MM.1S (cell line): ENCODE results near the gene PCGF3.
"Not testable (repeated sequence)": the region's sequence is repeated elsewhere in the genome, so short reads cannot be mapped to it uniquely, and the experiment has no call there.

ENCODE experiments used
- DNase-seq: peaks from one replicate; pipeline ENCODE4 v3.0.0-alpha.2; 2015
- H2AFZ ChIP-seq: fragments of 300-600 bp; sonication (generic); 2 replicates; pipeline ENCODE4 v1.6.0; 2016; ENCODE audit warnings: antibody characterized with exemption, low read length
- H3F3A ChIP-seq: fragments of 300-600 bp; sonication (generic); 2 replicates; pipeline ENCODE4 v1.6.1; 2016; ENCODE audit warnings: mild to moderate bottlenecking, antibody characterized with exemption, low read length, moderate library complexity, mixed read lengths; ENCODE audit not compliant: insufficient read depth
- H3K27ac ChIP-seq: fragments of 300-600 bp; sonication (generic); 2 replicates; pipeline ENCODE4 v1.5.1; 2016; ENCODE audit warnings: mild to moderate bottlenecking, low read length
- H3K27me3 ChIP-seq: fragments of 300-600 bp; sonication (generic); replicated peaks from 2 replicates; pipeline ENCODE4 v1.6.0; 2016; ENCODE audit warnings: low read length; ENCODE audit not compliant: insufficient read depth
- H3K36me3 ChIP-seq: fragments of 300-600 bp; sonication (generic); replicated peaks from 2 replicates; pipeline ENCODE4 v1.6.1; 2016; ENCODE audit warnings: mild to moderate bottlenecking, low read length, mixed read lengths; ENCODE audit not compliant: insufficient read depth
- H3K4me1 ChIP-seq: fragments of 300-600 bp; sonication (generic); 2 replicates; pipeline ENCODE4 v1.6.1; 2016; ENCODE audit warnings: low read length, mixed read lengths
- H3K4me2 ChIP-seq: fragments of 300-600 bp; sonication (generic); 2 replicates; pipeline ENCODE4 v1.6.0; 2016; ENCODE audit warnings: low read depth, low read length
- H3K4me3 ChIP-seq: fragments of 300-600 bp; sonication (generic); 2 replicates; pipeline ENCODE4 v1.5.1; 2016; ENCODE audit warnings: low read length, mixed read lengths
- H3K79me2 ChIP-seq: fragments of 300-600 bp; sonication (generic); 2 replicates; pipeline ENCODE4 v1.6.1; 2016; ENCODE audit warnings: mixed run types, low read length, mixed read lengths
- H3K9ac ChIP-seq: fragments of 300-600 bp; sonication (generic); 2 replicates; pipeline ENCODE4 v1.6.1; 2016; ENCODE audit warnings: low read length, mixed read lengths
- H3K9me2 ChIP-seq: fragments of 300-600 bp; sonication (generic); replicated peaks from 2 replicates; pipeline ENCODE4 v1.6.1; 2016; ENCODE audit warnings: mild to moderate bottlenecking, low read length, mixed read lengths; ENCODE audit not compliant: insufficient read depth
- H3K9me3 ChIP-seq: fragments of 300-600 bp; sonication (generic); replicated peaks from 2 replicates; pipeline ENCODE4 v1.6.1; 2016; ENCODE audit warnings: mild to moderate bottlenecking, low read length, mixed read lengths; ENCODE audit not compliant: insufficient read depth
- H4K20me1 ChIP-seq: fragments of 300-600 bp; sonication (generic); 2 replicates; pipeline ENCODE4 v1.6.1; 2016; ENCODE audit warnings: mild to moderate bottlenecking, low read length, moderate library complexity, mixed read lengths; ENCODE audit not compliant: insufficient read depth
- CTCF ChIP-seq: fragments of 300-600 bp; sonication (generic); IDR thresholded peaks from 2 replicates; pipeline ENCODE4 v1.5.1; 2016; ENCODE audit warnings: antibody characterized with exemption, low read length, mixed read lengths
- EZH2 ChIP-seq: fragments of 300-600 bp; sonication (generic); optimal IDR thresholded peaks from 2 replicates; pipeline ENCODE3; 2017; ENCODE audit warnings: low read depth, mild to moderate bottlenecking, antibody characterized with exemption, low read length, mixed read lengths
- EZH2phosphoT487 ChIP-seq: fragments of 300-600 bp; sonication (generic); IDR thresholded peaks from 2 replicates; pipeline ENCODE4 v1.6.1; 2018; ENCODE audit warnings: antibody characterized with exemption, low read length

The PCGF3 gene

GRCh38 chr4:803884-804283, 98.3 kb downstream of the PCGF3 start:
- H3K9me3 ChIP-seq = no peaks in the 10 kb centered on the region
- H3K9ac ChIP-seq = no peak overlapping the region
- no peaks in the 10 kb centered on the region for H4K20me1 ChIP-seq
- no peak for DNase-seq
- no peak overlapping the region for H3K4me3 ChIP-seq
- H3K9me2 ChIP-seq = no peaks in the 10 kb centered on the region
- no peaks in the 10 kb centered on the region for H3K4me1 ChIP-seq
- no peaks in the 10 kb centered on the region for H3K36me3 ChIP-seq
- H3F3A ChIP-seq = no peaks in the 10 kb centered on the region
- no peaks in the 10 kb centered on the region for H3K79me2 ChIP-seq
- no peaks in the 10 kb centered on the region for H3K27me3 ChIP-seq
- no peak overlapping the region for H3K4me2 ChIP-seq
- no peak for TF ChIP-seq EZH2phosphoT487
- no peak overlapping the region for H3K27ac ChIP-seq
- no peak overlapping the region for H2AFZ ChIP-seq

GRCh38 chr4:804804-805203, 99.2 kb downstream of the PCGF3 start:
- H4K20me1 ChIP-seq = no peaks in the 10 kb centered on the region
- H3K4me2 ChIP-seq = no peak overlapping the region
- H3K79me2 ChIP-seq = no peaks in the 10 kb centered on the region
- H3K4me3 ChIP-seq = no peak overlapping the region
- H3K4me1 ChIP-seq = no peaks in the 10 kb centered on the region
- no peak overlapping the region for H2AFZ ChIP-seq
- no peak overlapping the region for H3K27ac ChIP-seq
- no peaks in the 10 kb centered on the region for H3K9me3 ChIP-seq
- TF ChIP-seq EZH2phosphoT487 = no peak
- TF ChIP-seq EZH2 = no peak
- no peak for TF ChIP-seq CTCF
- H3K9ac ChIP-seq = no peak overlapping the region
- no peaks in the 10 kb centered on the region for H3F3A ChIP-seq
- no peaks in the 10 kb centered on the region for H3K27me3 ChIP-seq
- H3K36me3 ChIP-seq = no peaks in the 10 kb centered on the region
- no peak for DNase-seq
- no peaks in the 10 kb centered on the region for H3K9me2 ChIP-seq

GRCh38 chr4:806979-807378, 101.3 kb downstream of the PCGF3 start:
- H3K27me3 ChIP-seq, DNase-seq, H3K27ac ChIP-seq, H3K9ac ChIP-seq, H2AFZ ChIP-seq, H3K4me3 ChIP-seq, H3K9me2 ChIP-seq, H3K4me2 ChIP-seq, H3K9me3 ChIP-seq, H3K79me2 ChIP-seq, H3F3A ChIP-seq, H3K4me1 ChIP-seq, H3K36me3 ChIP-seq, H4K20me1 ChIP-seq: not testable (repeated sequence)

GRCh38 chr4:807792-808191, 102.2 kb downstream of the PCGF3 start:
- Histone ChIP-seq H3F3A (no peaks in the 10 kb centered on the region), H3K27ac (no peak overlapping the region), H3K9me2 (no peaks in the 10 kb centered on the region), H3K36me3 (no peaks in the 10 kb centered on the region), H4K20me1 (no peaks in the 10 kb centered on the region), H3K4me1 (no peaks in the 10 kb centered on the region), H3K9ac (no peak overlapping the region), H3K4me3 (no peak overlapping the region), H2AFZ (no peak overlapping the region), H3K9me3 (no peaks in the 10 kb centered on the region), H3K79me2 (no peaks in the 10 kb centered on the region), H3K4me2 (no peak overlapping the region), H3K27me3 (no peaks in the 10 kb centered on the region)
- TF ChIP-seq EZH2 (no peak), CTCF (no peak), EZH2phosphoT487 (no peak)
- no peak for DNase-seq
